T-helper 9 cell (primary cell): ENCODE measurements around the gene RNF141.

Source experiments
- DNase-seq: peaks from one replicate; pipeline ENCODE4 v3.0.0-alpha.2; 2020

The RNF141 gene

DNA sequence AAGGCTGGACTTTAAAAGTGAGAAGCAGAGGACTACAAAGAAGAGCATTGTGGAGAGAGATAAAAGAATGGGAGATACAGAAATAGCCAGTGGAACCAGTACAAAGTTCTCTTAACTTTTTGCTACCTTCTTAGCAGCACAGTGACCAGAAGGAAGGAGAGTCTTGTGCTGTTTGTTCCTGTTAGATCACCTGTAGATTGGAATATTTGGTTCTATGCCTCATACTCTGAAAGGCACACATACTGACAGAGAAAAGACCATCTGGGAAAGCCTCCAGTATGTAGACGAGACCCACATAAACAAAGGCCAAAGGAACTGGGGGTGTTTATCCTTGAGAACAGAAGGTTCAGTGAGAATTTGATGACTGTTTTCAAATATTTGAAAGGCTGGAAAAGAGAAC, 18.7 kb downstream of the RNF141 start:
- DNase-seq = no peak

DNA sequence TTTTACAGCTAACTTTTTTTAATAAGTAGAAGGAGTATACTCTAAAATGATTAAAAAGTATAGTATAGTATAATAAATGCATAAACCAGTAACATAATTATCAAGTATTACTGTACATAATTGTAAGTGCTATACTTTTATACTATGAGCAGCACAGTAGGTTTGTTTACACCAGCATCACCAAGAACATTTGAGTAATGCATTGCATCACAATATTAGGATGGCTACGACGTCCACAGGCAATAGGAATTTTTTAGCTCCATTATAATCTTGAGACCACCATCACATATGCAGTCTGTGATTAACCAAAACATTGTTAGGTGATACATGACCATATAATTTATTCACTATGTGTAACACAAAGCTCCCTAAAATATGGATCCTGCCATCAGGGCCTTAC, 20.4 kb downstream of the RNF141 start:
- no peak for DNase-seq

DNA sequence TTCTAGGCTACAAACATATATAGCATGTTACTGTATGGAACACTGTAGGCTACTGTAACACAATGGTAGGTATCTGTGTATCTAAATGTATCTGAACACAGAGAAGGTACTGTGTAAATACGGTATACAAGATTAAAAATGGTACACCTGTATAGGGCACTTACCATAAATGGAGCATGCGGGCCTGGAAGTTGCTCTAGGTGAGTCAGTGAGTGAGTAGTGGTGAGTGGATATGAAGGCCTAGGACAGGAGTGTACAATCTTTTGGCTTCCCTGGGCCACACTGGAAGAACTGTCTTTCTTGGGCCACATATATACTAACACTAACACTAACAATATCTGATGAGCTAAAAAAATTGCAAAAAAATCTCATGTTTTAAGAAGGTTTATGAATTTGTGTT, 21.4 kb downstream of the RNF141 start:
- DNase-seq = no peak

DNA sequence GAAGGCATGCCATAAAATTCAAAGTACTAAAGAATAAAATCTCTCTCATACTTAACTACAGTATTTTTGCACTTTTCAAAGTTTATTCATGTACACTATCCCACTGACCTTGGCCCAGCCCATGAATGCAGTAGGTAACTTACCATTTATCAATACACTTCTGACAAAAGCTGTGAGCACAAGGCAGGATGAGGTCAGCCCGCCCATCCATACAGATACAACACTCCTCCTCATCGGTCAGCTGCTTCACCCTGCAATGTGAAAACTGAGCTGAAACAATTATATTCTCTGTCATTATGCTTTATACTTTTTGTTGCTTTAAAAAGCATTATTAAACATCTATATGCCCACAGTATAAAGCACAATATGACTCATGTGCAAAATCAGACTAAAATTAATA, 22.1 kb downstream of the RNF141 start:
- no peak for DNase-seq

DNA sequence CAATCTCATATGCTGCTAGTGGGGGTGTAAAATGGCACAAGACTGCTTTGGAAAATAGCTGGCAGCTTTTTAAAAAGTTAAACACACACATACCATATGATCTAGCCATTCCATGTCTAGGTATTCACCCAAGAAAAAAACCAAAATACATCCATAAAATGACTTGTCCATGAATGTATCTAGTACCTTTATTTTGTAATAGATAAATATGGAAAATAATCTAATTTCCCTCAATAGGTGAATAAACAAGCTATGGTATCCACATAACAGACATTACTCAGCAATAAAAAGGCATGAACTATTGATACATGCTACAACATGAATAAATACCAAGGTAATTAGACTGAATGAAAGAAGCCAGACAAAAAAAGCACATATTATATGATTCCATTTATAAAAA, 22.9 kb downstream of the RNF141 start:
- no peak for DNase-seq

DNA sequence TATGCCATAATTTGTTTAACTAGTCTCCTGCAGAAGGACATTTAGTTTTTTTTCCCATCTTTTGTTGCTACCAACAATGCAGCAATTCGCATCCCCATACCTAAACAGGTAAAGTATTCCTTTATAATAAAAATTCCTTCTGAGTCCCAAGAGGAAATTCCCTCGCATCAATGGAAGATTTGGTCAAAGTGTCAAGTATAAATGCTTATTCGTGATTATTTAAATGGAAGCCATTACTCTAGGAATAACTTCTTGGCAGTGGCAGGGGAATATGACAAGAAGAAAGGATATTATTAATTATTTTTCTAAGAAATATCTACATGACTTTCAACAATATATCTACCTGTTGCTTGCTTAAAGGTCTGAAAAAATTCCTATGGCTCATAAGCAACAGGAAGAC, 25.6 kb downstream of the RNF141 start:
- no peak for DNase-seq

DNA sequence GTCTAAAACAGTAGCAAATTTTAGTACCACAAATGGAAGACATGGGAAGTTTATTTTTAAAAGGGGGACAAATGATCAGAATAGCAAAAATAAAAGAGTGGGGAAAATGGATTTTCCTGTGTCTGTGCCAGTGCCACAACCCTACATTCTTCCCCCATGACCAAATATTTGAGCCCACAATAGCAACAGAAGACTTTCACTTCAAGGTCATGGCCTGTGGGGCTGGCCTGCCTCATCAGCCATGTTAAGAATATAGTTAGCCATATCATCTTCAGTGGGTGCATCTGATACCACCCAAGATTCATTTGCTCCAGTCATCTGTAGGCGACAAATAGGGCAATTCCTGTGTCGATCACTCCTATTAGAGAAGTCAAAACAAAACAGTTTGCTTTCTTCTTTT, 26.3 kb downstream of the RNF141 start:
- DNase-seq = no peak

DNA sequence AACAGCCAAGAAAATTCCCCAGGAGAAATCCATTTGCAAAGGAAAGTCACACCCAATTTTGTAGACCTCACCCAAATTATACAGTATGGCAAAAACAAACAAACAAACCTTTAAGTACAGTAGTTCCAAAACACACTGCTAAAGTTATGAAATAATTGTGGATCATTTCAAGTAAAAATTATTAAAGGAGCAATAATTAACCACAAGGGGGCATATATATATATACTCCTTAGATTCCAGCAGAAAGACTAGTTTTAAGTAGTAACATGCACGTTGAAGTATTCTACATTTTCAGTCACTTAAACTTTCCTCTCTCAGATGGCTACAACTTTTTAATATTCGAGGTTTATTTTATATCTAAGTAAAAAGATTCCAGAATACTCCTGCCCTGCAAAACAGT, 26.8 kb downstream of the RNF141 start:
- no peak for DNase-seq

DNA sequence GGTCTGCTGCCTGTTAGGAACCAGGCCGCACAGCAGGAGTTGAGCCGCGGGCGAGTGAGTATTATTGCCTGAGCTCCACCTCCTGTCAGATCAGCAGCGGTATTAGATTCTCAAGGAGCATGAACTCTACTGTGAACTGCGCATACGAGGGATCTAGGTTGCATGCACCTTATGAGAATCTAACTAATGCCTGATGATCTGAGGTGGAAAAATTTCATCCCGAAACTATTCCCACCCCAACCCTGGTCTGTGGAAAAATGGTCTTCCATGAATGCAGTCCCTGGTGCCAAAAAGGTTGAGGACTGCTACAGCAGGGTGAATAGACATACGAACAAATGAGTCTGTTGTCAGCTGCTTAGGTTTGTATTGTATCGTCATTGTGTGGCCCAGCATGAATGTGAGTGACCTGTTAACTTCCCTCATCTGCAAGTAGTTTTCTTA, 29.8 kb downstream of the RNF141 start:
- no peak for DNase-seq

DNA sequence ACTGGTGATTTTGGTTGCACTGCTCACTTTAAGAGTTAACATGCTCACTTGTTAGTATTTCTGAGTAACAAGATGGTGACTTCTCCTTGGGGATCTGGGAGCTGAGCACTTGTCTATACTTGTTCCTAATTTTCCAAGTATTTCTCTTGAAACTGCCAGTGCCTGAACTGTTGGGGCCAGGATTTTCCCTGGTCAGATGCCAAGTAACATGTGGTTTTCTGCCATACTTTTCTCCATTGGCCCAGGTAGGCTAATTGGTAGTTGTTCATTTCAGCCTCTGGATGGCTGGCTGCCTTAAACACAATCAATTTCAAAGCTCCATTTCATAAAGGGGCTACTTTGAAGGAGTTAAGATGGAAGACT, 35.0 kb downstream of the RNF141 start:
- DNase-seq = no peak

DNA sequence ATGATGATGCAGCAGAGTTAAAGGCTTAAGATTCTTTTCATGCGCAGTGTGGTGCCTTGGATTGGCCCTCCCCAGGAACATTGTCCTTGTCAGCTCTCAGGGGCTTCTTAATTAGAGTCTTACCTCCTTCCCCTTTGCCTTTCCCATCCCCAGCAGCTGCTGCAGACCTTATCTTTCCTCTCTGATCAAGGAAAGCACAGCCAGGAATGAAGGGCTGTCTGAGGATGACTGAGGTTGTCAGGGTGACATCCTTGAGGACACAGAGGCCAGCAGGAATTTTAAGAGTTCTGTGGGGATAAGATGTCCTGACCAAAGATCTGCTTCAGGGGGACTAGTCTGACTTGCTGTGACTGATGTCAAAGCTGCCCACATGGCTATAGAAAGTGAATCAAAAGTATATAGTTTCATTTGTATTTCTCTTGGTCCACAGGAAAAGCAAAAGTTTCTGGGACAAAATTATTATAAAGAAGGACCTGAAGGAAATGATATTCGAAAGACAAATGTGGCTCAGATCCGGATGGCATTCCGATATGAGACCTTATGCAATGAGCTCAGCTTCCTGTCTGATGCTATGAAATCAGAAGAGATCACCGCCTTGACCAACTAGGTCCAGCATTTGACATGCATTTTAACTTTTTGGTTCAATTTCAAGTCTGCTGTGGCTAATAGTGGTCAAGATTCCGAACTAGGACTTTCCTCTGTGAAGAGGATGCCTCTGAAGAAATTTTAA, 35.5 kb downstream of the RNF141 start:
- DNase-seq = no peak

DNA sequence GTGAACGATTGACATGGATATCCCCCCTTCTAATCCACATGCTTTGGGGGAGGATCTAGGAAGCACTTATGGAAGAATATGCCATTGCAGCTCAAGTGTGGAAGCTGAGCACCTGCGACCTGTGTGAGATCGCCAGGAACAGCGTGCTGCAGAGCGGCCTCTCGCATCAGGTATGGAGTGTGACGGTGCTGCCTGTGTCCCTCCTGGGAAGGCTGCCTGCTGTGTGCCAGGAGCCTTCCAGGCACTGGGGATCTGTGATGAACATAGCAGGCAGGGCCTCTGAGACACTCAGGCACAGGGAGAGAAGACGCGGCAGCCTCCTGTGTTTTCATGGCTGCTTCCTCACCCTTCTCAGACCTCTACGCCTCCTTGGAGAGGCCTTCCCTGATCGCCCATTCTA, 36.5 kb downstream of the RNF141 start:
- no peak for DNase-seq

DNA sequence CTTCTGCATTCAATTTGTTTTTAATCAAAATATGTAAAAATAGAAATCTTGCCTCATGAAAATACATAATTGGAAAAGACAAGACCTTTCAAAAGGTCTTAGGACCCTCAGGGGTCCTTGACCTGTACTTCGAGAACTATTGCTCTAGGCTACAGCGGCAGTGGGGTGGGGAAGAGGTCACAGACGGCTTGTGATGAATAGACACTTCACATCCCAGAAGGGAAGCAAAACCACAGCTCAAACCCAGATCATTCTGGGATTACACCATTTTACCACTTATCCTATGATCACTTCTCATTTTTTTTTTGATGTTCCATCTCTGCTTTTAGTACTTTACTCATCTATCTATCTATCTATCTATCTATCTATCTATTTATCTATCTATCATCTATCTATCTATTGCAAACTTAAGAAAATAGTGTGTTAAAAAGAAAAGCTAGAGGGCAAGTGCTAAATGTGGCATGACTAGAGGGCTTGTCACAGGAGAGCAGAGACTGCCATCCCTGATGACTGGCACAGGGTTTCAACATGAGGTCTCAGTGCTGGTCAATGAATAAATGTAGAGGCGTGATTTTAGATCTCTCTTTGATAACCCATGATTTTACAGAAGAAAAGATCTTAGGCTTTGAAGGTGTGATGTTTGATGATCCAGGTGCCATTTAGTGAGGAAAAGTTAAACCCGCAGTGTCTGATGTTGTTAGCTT, 37.1 kb downstream of the RNF141 start:
- DNase-seq = no peak

DNA sequence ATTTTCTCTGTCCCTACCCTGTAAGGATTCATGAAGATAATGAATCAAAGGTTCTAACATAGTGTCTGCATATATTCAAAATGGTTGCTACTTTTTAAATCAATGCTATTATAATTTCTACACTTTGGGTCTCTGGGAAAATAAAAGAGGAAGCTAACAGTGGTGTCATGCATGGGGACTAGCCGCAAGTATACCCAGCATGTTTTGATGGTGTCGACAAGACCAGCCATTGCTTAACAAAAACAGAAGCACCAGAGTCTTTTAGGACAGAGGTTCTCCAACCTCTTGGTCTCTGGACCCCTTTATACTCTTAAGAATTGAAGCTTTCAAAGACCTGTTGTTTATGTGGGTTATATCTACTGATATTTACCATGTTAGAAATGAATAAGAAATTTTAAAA, 37.8 kb downstream of the RNF141 start:
- DNase-seq = no peak

DNA sequence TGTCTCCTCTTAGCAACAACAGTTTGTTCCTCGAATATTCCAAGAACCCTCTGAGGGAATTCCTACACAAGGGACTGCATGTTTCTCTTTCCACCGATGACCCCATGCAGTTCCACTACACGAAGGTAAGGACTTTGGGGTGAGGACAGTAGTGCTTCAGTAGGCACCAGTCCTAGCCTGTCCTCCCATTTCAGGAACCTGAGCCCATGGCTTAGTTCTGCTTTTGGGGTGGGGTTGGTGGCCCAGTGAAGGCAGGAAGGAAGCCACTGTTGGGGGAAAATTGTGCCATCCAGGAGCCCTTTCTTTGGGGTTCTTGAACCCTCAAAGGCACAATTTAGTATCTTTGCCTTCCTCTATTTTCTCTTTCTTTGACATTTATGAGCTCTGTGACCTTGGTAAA, 38.2 kb downstream of the RNF141 start:
- no peak for DNase-seq

DNA sequence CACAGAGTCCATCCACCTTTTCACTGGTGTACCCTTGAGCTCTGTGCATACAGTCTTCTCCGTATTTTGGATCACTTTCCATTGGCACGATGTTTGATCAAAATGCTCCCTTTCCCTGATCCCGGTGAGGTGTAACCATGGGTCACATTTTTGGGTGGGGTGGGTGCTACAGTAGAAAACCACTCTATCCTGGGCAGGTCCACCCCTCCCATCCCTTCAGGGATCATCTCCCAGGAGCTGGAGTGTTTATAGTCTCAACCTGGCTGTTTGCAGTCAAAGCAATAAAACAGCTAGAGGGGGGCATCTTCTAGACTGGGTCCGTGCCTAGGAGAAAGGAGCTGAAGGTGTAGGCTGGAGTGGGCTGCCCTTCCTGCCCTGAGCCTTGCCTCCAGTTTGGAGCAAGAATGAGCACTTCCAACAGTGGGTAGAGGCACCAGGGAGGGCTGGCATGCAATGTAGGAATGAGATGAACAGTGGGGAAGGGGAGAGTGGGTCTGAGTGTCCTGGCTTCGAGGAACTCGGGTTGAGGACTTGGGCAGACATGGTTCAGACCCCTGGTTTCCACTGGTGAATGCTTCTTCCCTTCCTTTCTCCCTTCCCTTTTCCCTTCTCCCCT, 38.8 kb downstream of the RNF141 start:
- no peak for DNase-seq

DNA sequence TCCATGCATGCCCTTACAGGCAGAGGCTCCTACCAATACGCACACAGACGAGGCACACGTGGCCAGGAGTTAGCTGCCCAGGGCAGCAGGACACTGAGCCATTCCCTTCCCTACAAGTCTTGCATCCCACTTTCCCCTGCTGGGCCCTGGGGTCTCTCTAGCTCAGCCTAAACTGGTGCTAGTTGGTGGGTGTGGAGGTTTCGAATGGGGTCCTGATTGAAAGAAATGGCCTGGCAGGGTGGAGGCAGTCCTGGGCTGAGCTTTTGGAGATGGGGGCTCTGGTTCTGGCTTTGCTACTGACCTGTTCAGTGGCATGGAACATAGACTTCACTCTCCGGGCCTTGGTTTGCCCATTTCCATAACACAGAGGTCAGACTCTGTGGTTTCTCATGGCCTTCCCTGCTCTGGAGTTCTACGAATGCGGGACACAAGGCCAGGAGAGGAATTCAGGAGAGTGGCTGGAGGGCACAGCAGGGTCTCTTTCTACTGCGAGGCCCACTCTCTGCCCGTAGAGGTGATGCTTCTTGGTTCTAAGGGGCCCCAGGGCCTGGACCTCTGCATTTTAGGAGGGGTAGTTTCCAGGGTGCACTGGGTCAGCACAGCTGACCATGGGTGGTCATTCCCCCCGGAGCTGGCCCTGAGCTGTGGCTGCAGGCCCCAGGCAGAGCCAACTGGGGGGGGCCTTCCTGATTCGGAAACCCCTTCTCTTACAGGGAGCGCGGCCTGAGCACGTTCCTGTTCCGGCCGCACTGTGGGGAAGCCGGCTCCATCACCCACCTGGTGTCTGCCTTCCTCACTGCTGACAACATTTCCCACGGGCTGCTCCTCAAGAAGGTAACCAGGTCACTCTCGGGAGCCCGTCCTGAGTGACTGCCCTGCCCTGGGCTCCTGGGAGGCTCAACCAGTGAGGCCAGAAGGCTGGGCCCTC, 40.0 kb downstream of the RNF141 start:
- DNase-seq = no peak

DNA sequence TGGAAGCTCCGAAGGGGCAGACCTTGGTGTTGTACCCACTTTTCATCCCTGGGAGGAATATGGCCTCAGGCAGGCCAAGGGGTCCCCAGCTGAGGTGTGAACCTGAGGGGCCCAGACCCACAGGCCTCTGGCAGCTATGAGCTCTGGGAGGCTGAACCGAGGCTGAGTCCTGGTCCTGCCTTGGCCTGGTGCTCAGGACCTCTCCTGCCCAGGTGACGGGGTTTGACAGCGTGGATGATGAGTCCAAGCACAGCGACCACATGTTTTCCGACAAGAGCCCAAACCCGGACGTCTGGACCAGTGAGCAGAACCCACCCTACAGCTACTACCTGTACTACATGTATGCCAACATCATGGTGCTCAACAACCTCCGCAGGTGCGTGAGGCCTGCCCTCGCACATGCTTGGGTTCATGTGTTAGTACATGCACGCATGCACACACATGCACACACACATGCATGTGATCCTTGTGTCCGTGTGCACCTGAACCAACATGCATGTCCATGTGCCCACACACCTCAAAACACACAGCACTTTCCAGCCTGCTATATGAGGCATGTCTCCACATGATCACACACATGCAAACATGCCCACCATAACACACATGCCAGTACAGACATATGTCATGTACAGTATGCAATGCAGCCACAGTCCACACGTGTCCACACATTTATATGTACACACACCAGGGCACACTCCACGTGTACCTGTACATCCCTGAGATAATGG, 40.9 kb downstream of the RNF141 start:
- no peak for DNase-seq

DNA sequence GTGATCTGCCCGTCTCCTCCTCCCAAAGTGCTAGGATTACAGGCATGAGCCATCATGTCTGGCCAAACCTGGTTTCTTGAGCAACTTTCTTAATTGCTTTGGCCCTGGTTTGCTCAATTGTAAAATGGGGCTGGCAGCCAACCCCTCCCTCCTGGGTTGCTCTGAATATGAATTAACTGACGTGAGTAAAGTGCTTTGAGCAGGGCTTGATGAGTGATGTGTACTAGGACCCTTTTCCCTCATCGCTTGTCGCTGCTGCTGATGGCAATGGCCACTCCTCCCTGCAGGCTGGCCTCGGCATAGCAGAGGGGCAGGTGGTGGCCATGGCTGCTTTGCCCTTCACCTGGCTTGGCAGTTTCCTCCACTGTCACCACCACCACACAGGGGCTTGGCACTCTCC, 41.5 kb downstream of the RNF141 start:
- no peak for DNase-seq

DNA sequence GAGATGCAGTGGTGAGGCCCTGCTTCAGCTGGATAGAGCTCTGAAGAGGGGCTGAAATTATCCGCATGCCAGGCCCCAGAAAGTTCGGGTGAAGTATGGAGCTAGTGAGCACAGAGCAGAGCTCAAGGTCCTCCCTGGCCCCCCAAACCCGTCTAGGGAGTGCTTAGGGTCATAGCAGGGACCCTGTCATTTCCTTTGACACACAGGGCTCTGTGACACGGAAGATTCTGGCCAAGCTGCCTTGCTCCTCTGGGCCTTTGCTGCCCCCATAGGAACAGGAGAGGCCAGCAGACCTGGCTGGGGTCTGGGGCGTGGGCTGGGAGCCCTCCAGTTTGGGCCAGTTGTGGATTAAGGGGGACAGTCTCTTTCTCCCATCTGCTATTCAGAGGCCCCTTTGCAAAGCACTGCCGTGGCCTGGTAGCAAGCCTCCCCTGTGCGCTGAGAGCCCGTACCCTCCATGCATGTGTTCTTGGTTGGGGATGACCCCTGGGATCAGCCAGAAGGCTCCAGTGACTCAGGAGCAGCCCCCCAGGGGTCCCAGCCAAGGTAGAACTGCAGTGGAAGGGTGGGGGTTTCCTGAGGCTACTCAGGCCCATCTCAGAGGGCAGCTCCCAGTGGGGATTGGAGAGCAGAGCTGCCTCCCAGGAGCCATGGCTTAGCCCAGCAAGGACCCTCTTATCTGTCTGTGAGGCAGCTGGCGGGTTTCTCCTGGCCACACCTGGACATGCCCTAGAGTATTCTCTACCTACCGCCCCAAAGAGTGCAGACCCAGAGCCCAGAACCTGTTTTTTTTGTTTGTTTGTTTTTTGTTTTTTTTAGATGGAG, 42.3 kb downstream of the RNF141 start:
- DNase-seq = no peak

DNA sequence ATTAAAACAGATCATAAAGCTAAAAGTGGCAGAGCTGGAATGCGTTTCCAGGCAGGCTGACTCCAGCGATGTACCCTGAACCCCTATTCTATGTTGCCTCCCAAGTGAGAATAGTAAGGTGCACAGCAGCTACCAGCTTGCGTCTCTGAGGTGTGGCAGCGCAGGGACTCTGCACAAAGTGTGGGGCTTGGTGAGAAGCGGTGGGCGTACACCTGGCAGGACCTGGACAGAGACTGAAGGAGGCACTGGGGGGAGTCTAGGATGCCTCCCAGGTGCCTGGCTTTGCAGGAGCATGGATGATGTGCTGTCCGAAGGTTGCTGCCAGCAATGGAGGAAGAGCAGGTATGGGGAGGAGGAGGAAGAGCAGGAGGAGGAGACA, 43.0 kb downstream of the RNF141 start:
- DNase-seq = no peak
